HT-29 (cell line): ENCODE results near the gene PECR. TPM values are rescaled to one million over a fixed set of nuclear protein-coding genes. Genes with fewer than 3 reads are reported as not detected.
A peak's percentile ranks its signal among the peaks of the same experiment; 100 is the strongest.

Source experiments
- DNase-seq: peaks from one replicate; pipeline ENCODE4 v3.0.0-alpha.2; 2015; ENCODE audit warnings: low spot score
- total RNA-seq: library from RNA; depleted of rRNA; stranded (reverse); fragments of >200 nt; shearing (Covaris generic); gene quantifications from 2 replicates; pipeline ENCODE4 v1.2.3, GENCODE V29; 2014

The PECR gene
- total RNA-seq, 1 experiment from 2014 or later = 15.6 TPM

- DNase-seq = no peak
Measured at GRCh38 chr2:216071111-216071851, 10.3 kb downstream of the PECR start.

- no peak for DNase-seq
Measured at GRCh38 chr2:216070195-216070594, 11.4 kb downstream of the PECR start.

- DNase-seq = no peak
Measured at GRCh38 chr2:216069028-216069427, 12.6 kb downstream of the PECR start.

- DNase-seq = no peak
Measured at GRCh38 chr2:216066230-216066629, 15.4 kb downstream of the PECR start.

GRCh38 chr2:216064665-216065064, 16.9 kb downstream of the PECR start:
- no peak for DNase-seq

GRCh38 chr2:216064014-216064630, 17.5 kb downstream of the PECR start:
- peak; percentile 19 for DNase-seq

GRCh38 chr2:216059233-216059834, 22.3 kb downstream of the PECR start:
- DNase-seq = peak; percentile 24

GRCh38 chr2:216057688-216058193, 23.9 kb downstream of the PECR start:
- peak; percentile 86 for DNase-seq

GRCh38 chr2:216056739-216057138, 24.9 kb downstream of the PECR start:
- DNase-seq = peak; percentile 58

GRCh38 chr2:216055680-216056079, 25.9 kb downstream of the PECR start:
- no peak for DNase-seq

GRCh38 chr2:216052420-216052819, 29.2 kb downstream of the PECR start:
- DNase-seq = no peak

- DNase-seq = no peak
Measured at GRCh38 chr2:216051350-216051749, 30.3 kb downstream of the PECR start.

- DNase-seq = no peak
Measured at GRCh38 chr2:216049452-216049851, 32.2 kb downstream of the PECR start.

- no peak for DNase-seq
Measured at GRCh38 chr2:216047397-216047796, 34.2 kb downstream of the PECR start.

- DNase-seq = no peak
Measured at GRCh38 chr2:216044883-216045486, 36.6 kb downstream of the PECR start.

- no peak for DNase-seq
Measured at GRCh38 chr2:216043949-216044348, 37.7 kb downstream of the PECR start.

- no peak for DNase-seq
Measured at GRCh38 chr2:216041438-216041837, 40.2 kb downstream of the PECR start.

GRCh38 chr2:216039918-216040317, 41.7 kb downstream of the PECR start:
- DNase-seq = no peak

GRCh38 chr2:216034065-216034464, 47.5 kb downstream of the PECR start:
- peak; percentile 86 for DNase-seq

- no peak for DNase-seq
Measured at GRCh38 chr2:216033403-216033802, 48.2 kb downstream of the PECR start.

GRCh38 chr2:216031960-216032689, 49.5 kb downstream of the PECR start:
- DNase-seq = no peak

- DNase-seq = no peak
Measured at GRCh38 chr2:216030216-216030615, 51.4 kb downstream of the PECR start.
